GM19240 (cell line): ENCODE results near the gene CABS1.

Experiments
- DNase-seq: peaks from one replicate; pipeline ENCODE4 v3.0.0; 2011; ENCODE audit warnings: low spot score; ENCODE audit not compliant: insufficient read length

CABS1 gene

DNA sequence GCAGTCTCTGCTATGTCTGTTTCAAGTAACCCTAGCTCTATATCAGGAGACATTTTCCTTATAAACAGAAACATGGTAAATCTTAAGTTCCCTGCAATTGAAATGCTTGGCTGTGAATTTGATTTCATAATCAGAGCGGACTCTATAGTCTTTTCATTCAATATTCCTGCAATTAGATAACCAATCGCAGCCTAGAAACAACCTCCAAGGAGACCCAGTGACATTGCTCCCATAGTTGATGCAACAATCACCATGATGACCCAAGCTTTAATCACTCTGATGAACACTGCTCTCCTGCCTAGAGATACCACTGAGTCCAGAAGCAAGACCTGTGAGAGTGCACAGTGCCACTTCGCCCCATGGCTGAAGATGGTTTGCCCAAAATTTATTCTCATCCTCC lies at the start of gene CABS1:
CABS1 (plus strand) TSS at position 301 of the 400 bp plus-strand sequence; CDS start at position 360, 59 bp downstream.
- no peak for DNase-seq

DNA sequence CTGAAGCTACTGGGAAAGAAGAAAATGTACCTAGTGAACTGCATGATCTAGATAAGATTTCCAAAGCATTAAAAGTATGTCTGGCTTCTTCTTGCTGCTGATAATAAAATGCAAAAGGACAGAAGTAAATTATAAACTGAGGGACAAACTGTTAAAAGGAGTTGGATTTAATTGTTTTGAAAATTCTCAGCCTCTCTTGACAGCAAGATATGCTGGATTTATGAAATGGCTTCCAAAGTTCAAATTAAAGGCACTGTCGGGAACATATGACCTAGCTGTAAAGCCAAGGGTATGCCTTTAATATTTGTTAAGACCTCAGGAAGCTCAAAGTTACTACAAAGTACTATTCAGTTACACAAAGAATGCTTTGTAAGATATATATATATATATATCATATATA lies 46.1 kb upstream of the CABS1 start:
- DNase-seq: no peak

DNA sequence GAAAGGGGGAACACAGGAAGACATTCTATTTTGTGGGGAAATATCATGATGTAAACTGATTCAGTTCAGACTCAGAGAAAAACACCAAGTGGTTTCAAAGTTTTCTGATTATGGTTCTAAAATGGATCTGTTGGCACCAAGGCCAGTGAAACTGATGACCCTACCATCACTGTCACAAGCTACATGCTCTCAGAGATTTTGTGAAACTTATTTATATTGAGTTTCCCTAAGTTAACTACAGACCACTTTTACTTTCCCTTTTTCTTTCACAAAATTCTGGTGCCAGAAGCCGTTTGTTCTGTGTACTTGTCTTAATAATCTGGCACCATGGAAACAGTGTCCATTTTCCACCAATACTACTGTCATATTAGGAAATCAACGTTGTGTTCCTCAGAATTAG lies 43.4 kb upstream of the CABS1 start:
- no peak for DNase-seq

DNA sequence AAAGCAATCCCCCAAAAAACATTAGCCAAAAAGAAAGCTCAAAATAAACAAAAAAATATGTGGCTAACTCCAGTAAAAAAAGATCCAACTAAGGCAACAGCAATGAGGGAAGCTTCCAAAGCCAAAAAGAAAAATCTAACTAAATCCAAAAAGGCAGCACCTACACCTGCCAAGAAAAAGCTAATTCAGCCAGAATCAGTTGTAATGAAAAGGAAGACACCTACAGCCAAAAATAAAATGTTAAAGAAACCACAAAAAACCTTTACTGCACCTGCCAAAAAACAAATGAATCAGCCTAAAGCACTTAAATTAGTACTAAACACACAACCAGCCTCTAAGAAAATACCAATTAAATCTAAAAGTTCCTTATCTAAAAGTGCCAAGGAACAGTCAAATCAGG lies 37.2 kb upstream of the CABS1 start:
- no peak for DNase-seq

DNA sequence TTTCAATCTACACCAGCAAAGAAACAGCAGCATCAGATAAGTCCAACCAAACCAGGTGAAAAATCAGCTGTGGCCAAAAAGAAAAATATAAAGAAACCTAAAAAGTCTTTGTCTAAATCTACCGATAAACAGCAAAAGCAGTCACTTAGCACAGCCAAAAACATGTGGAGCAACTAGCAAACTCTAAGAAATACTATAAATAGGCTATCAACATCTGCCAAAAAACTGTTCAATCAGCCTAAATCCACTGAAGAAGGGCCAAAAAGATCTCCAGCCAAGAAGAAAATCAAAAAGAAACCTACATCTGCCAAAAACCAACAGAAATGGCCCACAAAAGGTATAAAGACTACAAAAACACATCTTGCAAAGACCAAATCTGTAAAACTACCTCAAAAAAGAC lies 36.7 kb upstream of the CABS1 start:
- no peak for DNase-seq

DNA sequence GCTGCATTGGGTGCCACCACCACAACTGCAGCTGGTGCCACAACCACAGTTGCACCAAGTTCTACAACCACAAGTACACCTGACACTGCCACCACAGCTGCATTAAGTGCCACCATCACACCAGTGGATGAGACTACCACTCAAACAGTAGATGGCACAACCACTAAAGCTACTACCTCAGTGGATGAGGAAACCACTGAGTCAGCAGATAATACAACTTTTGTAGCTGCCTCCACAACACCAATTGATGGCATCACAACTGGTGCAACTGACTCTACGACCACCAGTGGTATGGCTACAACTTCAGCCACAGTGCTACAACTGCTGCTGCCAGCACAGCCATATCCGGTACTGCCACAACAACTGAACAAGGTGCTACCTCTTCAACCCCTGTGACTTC lies 35.1 kb upstream of the CABS1 start:
- DNase-seq: no peak

DNA sequence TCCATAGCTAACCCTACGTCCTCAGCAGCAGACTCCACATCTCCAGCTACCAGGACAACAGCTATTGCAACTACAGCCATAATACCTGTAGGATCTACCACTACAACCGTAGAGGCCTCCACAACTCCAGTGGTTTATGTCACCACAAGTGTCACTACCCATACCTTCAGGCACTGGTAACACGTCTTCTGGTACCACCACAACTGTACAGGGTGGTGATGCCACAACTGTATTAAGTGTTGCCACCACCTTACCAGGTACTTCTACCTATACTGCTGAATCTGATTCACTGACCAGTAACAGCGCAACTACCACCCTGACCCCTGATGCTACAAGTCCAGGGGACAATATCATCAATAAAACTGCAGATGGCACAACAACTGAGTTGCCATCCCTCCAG lies 34.6 kb upstream of the CABS1 start:
- DNase-seq: no peak

DNA sequence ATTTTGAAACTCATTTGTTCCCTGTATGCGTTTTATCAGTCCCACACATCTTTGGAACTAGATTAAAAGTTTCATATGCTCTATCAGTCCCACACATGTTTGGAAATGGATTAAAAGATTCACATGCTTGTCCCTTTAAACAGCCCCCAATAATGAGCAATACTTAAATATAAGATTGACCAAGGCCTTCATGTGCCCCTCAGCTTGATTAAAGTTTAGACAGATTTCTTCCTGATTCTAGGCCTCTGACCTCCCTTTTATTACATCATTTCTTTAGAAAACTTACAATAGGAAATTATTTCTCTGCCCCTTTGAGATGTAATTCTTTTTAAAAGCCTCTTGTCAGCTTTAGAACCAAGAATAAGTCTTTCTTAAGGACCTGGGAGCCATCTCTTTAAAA lies 31.7 kb upstream of the CABS1 start:
- DNase-seq: no peak

DNA sequence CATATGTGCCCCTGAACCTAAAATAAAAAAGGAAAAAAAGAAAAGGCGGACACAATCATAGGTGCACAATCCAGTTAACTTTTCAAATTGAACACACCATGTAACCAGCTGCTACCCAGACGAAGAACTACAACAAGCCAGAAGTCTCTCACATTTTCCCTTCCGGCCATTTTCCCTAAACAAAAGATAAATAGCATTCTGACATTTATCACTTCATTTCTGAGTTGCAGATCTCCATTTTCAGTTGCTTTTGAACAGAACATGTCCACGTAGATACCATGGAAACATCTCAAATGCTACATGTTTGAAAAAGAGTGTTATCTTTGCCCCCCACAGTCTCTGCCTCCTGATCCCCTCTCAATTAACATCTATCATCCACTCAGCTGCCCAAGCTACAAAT lies 29.2 kb upstream of the CABS1 start:
- no peak for DNase-seq

DNA sequence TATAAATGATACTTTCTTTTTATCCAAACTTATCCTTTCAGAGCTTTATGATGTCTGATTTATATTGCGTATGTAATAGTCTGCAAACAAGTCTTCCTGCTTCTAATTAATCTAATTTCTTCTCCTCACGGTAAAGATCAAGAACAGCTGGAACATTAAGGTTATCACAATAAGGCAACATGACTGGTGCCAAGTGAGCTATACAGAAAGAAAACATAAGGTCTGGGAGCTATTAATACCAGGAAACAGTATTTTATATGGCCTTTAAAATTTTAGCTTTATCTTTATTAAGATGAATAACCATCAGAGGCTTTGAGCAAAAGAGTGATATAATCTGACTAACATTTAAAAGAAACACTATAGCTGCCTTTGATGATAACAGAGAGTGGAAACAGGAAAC lies 28.7 kb upstream of the CABS1 start:
- no peak for DNase-seq

DNA sequence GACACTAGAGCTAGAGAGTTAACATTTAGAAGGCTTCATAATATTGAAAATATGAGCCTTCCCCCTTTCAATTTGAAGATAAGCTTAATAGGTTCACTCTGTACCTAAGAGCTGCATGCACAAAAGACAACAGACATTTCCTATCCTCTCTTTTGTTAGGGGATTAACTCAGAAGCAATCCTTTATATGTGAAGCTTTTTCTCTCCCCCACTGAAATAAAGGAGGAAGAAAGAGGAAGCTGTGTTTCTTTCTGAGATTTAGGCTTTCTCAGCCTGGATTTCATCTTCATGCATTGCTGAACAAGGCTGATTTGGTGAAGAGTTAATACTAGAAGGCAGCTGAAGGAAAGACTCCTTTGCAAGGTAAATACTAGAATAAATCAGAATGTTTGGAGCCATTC lies 21.0 kb upstream of the CABS1 start:
- DNase-seq: no peak

DNA sequence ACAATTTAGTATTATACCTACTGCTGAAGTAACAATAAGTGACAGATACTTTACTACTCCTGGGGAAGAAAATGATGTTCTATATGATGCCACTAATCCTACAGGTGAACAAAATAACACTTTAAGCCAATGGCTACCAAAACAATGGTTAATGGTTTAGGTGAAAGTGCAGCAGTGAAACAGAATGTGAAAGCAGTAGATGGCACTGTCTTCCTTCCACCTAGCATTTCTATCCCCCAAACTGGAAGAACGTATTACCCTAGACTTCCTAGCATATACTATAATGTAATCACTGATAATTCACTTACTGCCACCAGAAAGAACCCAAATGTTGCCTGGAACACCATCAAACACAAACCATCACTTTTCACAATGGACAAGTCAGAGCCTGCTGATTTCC lies 18.9 kb upstream of the CABS1 start:
- no peak for DNase-seq

DNA sequence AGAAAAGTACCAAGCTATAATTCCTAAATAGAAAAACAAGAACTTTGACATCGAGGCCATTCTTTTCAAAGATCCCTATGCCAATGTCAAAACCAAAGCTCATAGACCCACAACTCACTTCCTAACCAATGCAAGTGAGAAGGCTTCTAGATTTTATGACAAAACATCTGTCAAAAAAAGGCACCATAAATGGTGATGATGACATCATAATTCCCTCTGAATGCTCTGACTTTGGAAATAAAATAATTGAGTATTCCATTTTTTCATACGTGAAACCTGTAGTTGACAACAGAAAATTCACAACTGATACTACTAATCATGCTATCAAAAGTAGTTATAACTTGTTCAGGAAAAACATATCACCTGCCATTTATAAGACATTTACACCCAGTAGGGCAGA lies 8.7 kb upstream of the CABS1 start:
- no peak for DNase-seq

DNA sequence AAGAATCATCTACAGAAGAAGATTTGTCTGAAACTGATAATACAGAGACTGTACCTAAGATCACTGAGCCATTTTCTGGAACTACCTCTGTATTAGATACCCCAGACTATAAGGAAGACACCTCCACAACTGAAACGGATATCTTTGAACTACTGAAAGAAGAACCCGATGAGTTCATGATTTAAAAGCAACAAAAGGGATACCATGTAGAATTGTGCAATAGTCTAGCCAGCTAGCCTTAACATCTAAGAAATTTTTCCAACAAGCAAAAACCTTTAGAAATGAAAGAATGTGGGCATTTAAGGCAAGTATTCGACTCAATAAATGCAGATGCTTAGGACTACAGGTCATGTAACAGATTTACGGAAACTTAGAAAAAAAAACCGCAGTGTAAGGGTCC lies 1.3 kb downstream of the CABS1 start:
- DNase-seq: no peak

DNA sequence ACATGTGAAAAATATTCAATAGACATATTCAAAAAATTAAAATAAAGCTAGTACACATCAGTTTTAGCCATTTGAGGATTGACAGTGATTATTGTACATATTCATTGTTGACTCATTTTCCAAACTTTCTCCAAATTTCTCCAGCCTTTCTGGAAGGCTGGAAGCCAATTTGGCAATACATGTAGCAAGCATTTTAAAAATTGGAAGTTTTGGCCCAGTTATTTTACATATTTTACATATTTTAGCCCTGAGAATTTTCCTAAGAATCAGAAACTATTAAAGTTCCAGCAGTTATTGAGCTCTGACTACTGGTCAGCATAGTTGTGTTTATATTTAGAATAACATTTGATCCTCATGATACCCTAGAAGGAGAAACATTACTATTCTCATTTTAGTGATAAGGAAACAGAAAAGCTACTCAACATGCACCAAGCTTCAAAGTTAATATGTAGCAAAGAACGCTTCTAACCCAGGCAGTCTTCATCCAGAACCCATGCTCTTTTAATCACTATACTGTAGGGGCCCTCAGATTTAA lies 3.2 kb downstream of the CABS1 start:
- no peak for DNase-seq

DNA sequence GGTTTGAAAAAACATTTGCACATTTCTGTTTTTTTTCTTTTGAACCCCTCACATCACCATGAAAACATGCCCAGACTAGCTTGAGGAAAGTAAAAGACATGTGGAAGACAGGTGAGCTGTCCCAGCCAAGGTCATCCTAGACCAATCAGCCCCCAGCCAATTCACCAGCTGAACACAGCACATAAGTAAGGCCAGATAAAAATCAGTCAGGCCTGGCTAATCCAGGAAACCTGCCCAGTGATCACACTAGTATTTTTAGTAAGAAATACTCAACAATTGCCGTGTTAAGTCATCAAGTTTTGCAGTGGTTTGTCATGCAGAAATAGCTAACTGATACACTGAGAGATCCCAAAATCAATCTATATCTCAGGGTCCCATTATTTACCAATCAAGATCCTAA lies 21.4 kb downstream of the CABS1 start:
- DNase-seq: no peak

DNA sequence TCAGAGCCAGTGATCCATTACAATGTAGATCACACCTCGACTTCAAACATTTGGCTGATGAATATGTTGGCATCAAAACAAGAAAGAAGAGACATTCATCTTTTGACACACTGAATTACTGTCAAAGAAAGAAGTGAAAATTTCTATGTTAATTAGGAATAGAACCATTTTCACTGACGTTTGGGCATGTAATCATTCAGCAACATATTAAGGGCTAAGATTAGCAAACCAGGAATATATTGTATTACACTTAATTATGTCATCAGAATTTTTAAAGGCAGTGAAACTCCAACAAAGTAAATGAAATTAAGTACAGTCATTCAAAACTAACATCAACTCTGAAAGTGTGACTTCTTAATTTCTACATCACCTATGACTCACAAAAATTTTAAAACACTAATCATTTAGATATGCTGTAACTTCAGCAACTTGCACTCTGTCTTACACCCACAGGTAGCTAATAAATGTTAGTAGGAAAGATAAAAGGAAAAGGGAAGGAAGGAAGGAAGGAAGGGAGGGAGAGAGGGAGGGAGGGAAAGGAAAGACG lies 24.4 kb downstream of the CABS1 start:
- DNase-seq: no peak

DNA sequence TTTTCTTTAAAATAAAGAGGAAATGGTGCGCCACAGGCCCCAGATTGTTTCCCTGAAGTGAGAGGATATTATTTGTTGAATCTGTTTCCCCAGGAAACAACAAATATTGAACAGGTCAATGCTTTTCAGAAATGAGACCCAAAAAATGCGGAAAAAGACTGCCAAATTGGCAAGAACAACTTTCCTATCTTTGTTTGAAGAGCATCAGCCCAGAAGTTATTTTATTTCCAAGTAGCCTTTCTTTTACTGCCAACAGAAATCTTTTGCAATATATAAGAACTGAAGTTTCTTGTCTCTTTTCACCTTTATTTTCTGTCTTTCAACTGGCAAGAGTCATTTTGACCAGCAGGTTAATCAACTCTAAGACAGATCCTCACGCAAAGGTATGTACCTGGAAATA lies 25.7 kb downstream of the CABS1 start, which contains the start of gene SMR3A:
SMR3A (plus strand) TSS at position 301 of the 400 bp plus-strand sequence. CDS start 1,356 bp downstream, outside the sequence.
- DNase-seq: no peak

DNA sequence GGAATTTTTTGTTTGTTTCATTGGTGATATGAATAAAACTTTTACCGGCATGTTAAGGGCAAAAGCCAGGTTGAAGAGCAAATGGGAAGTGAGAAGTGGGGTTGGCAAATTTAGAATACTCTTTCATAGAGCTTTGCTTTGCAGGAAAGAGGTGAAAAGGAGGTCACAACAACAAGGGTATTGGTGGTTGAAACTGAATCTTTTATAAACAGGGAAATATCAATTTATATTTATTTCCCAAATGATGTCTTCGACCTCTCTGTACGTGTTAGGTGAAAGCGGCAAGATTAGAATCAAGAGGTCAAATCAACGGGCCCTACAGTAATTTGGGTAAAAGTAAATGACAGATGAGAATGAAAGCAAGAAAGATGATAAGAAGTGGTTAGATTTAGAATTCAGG lies 29.2 kb downstream of the CABS1 start:
- DNase-seq: no peak

DNA sequence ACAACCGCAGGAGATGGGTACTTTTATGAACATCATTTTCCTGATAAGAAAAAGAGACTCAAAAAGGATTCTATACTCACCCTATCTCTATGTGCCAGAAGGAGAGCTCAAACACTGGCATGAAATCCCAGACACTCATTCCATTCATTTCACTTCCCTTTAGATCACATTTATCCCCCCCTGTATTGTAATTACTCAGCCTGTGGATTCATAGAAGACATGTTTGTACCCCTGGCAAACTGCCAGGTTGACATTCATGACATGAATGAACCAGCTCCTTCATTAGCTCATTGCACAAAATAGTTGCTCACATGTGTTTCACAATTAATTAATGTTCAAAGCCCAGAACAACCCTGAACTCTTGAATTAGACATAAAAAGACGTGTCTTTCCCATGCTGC lies 30.7 kb downstream of the CABS1 start:
- no peak for DNase-seq

DNA sequence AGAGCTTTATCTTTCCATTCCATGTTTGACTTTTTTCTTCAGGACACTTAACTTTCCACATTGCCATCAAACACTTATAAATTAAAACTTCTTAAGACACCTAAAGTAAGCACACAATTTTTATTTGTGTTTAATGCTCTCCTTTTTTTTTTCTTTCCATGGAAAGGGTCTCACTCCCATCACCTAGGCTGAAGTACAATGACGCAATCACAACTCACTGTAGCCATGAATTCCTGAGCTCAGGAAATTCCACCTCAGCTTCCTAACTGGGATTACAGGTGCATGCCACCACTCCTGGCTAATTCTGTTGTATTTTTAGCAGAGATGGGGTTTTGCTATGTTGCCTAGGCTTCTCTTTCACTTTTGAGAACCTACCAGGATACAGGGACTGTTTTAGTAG lies 33.0 kb downstream of the CABS1 start:
- no peak for DNase-seq

DNA sequence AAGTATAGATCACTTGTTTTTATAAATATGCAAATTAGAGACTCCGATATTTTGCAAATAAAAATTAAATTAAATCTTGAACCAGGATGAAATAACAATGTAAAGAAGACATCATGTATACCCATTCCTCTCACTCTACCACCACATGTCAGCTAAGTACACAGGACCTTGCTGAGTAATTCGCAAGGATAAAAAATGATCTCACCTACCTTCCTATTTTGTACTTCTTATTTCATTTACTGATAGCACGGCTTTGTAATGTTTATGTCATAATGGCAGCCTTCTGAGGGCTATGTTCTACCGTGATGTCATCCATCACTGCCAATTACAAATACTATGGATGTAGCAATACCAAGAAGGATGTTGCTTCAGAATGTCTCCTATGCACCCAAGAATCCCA lies 37.2 kb downstream of the CABS1 start:
- no peak for DNase-seq

DNA sequence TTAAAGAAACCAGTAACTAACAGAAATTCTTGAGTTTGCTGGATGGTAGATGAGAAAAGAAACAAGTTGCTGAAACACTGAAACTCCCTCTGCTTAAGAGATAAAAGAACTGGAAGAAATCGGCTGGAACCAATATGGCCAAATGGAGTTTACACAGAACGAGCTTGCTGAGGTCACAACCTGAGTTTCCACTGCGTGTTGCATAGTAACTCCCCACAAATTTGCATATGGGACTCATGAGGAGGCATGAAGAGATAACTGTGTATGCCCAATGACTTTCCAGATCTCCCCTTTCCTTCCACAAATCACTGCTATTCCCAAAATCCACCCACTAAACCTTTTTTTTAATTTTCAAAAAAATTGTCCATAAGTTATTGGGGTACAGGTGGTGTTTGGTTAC lies 38.0 kb downstream of the CABS1 start:
- no peak for DNase-seq

DNA sequence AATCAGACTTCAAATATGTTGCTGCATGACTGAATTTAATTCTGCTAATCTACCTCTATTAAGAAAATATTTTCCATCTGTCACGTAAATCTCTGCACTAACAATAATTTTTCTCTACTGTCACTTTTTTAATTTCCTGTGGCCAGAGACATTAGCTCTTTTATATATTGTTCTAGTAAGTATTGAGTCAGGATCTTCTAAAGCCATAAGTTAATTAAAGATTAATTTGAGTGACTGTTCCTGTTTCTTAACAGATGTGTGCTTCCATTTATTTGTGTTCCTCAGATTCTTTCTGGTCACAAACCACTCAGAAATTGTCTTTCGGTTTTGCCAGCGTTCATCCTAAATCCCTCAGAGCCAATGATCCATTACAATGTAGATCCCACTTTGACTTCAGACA lies 45.8 kb downstream of the CABS1 start:
- no peak for DNase-seq
